Neural progenitor cell (in vitro differentiated cells): ENCODE measurements around the gene SPOCD1.

Experiments
- EZH2 ChIP-seq: fragments of 200-600 bp; sonication (generic); IDR thresholded peaks from 2 replicates; pipeline ENCODE4 v1.6.1; 2017; ENCODE audit warnings: antibody characterized with exemption, mild to moderate bottlenecking, moderate library complexity
- TF ChIP-seq, protein P1 (sequence below): fragments of 200-600 bp; sonication (generic); IDR thresholded peaks from 2 replicates; pipeline ENCODE4 v1.5.1; 2017; ENCODE audit warnings: antibody characterized with exemption, mild to moderate bottlenecking

DNA sequence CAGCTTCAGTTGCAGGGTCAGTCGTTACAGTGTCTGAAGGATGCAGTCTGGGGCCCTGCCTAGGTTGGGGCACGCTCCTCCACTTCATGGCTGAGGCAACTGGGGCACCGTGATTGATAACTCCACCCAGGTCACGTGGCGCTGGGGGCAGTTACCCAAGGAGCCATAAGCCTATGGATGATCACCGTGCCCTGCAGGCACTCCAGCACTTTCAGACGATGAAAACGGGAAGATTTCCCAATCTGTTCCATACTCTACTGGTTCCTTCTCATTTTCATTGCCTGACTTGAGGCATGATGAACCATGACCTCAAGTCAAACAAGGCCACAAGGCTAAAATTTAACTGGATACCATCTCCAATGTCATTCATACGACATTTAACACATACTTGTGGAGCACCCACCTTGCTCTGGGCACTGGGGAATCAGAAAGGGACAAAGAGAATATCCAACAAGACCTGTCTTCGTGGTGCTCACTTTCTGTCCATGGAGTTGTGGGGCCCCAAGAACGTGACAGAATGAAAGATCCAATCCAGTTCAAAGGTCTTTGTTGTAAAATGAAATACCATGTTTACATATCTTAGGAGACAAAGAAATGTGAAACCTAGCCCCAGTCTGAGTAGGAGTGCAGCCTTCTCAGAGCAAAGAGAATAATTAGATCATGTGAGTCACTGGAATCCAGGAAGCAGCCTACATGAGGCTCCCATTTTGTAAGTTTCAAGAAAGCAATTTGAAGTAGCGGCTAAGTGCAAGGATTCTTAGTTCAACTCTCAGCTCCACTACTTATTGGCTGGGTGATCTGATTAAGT lies 39.4 kb upstream of the SPOCD1 start:
- TF ChIP-seq, protein P1, sequence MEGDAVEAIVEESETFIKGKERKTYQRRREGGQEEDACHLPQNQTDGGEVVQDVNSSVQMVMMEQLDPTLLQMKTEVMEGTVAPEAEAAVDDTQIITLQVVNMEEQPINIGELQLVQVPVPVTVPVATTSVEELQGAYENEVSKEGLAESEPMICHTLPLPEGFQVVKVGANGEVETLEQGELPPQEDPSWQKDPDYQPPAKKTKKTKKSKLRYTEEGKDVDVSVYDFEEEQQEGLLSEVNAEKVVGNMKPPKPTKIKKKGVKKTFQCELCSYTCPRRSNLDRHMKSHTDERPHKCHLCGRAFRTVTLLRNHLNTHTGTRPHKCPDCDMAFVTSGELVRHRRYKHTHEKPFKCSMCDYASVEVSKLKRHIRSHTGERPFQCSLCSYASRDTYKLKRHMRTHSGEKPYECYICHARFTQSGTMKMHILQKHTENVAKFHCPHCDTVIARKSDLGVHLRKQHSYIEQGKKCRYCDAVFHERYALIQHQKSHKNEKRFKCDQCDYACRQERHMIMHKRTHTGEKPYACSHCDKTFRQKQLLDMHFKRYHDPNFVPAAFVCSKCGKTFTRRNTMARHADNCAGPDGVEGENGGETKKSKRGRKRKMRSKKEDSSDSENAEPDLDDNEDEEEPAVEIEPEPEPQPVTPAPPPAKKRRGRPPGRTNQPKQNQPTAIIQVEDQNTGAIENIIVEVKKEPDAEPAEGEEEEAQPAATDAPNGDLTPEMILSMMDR, result no peak
- no peak for TF ChIP-seq EZH2
